HG02763 (cell line): ENCODE data around the gene NKX6-2.

Experiments
- ATAC-seq: cut with Tn5 transposase; IDR thresholded peaks from one replicate; pipeline ENCODE4 v1.9.1; 2021; ENCODE audit warnings: mild to moderate bottlenecking, moderate library complexity; ENCODE audit not compliant: unreplicated experiment

NKX6-2 gene

DNA sequence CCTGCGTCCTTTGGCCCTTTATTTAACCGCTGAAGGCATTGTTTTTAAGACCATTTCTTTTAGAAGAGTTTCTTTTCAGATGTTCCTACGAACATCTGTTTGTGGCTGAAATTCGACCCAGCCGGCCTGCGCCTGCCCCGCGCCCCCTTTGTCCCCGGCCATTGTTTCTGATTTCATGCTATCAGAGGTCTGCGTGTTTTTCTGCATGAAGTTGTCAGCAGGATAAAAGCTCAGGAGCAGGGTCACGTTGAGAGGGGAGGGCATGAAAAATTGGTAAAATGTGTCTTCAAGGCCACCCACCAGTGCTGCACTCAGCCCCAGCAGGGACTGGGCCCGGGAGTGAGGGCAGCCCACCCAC is 43.1 kb downstream of the NKX6-2 start:
- no peak for ATAC-seq

DNA sequence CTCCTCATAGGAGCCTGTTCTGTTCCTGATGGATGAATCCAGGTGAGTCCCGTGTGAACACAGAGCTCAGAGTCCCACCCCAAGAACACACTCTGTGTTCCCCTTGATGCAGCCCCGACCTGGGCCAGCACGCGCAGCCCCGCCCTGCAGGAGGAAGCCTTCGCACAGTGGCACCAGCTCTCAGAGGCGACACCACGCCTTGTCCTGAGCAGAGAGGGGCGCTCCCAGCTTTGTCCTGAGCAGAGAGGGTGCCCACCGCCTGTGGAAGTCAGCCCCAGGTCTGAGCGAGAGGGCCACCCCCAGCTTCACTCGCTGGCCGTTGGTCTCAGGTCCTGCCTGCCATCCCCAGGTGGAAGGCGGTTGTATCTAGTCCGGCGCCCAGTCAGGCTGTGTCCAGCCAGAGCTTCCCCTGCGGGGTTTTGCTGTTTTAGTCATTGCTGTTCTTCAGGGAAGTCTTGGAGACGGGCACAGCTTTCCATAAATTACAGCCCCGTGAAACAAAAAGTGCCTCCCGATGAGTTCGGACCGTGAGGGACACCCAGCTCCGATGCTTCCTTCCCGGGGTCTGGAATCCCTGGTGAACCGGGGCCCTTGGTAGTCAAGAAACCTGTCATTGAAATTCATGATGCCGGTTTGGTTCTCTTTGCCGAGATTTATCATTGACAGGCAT is 43.6 kb downstream of the NKX6-2 start:
- no peak for ATAC-seq

DNA sequence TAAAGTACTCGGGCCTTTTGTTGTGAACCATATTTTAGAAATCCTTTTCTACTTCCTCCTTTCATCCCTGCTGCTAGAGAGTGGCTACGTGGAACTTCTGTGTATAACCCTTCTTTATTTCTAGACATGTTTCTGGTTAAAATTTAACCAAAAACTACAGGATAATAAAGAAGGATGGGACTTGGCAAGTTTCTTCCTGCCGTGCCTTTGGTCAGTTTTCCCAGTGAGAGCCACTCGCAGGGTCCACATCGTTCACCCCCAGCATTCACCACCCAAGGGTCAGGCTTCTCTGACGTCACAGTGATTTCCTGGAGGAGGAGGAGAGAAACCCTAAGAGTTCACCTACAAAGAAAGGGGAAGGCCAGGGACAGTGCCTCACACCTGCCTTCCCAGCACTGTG is 45.4 kb downstream of the NKX6-2 start:
- ATAC-seq, result no peak

DNA sequence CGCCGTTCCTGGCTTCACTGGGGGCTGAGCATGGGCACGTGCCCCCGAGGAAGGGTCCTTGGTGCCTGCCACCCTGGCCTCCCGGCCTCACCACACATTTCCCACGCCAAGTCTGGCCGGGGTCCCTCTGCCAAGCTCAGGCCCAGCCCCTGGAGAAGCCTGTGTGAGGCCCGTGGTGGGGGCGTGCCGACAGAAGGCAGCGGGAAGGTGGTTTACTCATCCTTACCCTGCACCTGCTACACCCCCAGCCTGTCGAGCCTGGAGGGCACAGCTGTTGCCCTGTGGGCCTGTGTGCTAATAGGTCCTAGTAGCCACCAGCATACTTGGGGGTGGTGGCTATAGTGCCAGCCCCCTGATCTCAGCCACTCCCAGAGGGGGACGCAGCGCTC is 46.7 kb downstream of the NKX6-2 start:
- no peak for ATAC-seq

DNA sequence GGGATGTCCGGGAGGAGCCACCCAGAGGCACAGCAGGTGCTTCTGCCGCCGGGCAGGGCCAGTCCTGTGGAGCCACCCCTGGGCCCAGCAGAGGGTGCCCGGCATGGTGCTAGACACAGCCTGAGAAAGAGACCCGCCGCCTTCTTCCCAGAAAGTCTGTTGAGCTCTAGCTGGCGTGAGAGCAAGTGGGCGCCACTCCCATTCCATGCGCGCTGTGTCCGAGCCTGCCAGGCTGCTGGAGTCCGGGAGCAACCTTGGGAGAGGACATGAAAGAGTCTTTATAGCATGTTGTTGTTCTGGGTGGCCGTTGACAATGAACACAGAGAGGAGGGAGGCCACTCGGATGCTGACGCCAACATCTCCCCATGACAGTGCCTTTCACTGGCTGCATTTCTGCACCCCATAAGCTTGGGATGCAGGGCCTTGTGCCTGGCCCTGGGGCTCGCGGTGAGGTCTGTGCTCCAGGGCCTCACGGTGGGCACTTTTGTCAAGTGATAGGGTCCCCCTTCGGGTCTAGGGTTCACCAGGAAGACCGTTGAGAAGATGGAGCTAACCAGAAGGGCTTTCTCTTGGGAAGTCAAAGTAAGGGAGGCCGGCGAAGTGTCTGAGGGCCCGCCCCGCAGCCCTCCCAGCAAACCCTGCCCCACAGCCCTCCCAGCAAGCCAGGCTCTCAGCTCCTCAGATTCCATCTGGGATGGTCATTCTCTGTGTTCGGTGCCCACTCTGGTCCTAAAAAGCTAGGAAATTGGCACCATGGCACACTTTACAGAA is 47.3 kb downstream of the NKX6-2 start:
- ATAC-seq, result no peak

DNA sequence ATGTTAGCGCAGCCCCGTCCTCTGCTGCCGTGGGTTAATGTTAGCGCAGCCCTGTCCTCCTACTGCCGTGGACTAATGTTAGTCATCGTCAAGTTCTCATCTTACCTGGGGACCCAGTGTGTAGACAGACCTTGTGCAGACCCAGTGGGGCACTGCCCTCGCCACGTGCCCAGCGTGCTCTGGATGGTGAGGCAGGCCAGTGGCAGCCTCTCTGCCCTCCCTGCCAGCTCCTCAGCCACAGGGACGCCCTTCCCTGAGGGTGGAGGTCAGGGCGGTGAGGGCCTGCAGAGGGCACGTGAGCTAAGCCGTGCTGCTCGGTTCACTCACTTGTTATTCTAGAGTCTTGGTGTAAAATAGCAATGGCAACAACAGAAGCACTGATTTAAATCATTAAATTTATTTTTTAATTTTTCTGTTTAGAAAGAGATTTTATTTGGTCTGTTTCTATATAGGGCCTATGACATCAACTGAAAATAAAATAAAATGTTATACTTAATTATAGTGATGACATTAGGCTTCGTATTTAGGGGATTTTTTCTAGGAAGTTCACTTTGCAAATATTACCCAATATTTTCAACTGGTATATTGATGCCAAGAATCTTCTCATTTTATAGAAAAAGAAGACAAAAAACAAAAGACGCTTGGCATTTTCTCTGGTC is 48.4 kb downstream of the NKX6-2 start:
- ATAC-seq, result no peak

DNA sequence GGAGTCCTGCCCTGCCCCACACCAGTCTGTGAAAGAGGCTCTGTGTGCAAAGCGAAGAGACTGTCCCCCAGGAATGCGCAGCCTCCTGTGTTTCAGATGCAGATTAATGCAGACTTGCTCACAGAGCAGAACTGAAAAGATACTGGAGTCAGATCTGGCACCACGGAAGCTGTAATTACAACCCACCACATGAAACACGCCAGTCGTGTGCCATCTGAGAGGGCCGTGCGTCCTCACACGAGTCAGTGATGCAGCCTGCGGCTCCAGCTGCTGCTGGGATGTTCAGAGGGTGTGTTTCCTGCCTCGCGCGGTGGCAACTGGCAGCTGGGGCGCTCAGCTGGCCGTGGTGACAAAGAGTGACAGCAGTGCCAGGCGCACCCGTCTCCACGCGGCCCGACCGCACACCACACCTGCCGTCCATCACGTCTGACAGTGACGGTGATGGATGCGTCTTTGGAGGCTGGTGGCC is 50.0 kb downstream of the NKX6-2 start:
- no peak for ATAC-seq

DNA sequence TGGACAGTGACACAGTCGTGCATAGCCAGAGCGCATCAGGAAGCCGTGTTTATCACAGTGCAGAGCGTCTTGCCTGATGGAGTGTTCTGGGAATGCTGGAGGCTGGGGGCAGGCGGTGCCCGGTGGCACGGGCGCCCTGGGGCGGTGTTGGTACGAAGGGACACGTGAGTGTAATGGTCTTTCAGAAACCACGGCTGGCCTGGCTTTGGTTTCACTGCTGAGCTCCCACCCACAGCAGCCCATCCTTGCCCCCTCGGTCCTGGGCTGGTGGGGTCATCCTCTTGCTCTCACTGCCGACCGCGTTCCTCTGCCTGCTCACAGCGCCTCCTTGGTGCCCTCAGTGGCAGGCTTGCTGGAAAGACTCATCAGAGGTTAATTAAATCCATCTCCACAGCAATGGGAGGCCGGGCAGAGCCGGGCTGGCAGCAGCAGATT is 50.6 kb downstream of the NKX6-2 start:
- ATAC-seq, result no peak

DNA sequence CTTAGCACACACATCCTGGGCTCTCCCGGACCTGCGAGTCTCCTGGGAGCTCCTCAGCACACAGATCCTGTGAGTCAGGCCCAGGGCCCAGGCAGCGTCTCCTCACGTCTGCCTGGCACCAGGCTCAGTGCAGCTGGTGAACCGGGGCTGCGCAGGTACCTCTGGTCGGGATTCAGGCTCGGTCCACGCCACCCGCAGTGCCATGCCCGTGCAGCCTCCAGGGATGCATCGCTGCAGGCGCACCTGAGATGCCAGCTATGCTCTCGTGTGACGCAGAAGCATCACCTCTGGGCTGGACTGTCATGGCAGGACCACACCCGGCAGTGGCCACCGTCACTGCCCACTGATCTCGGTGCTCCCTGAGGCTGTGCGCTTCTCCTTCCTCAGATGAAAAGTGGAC is 52.0 kb downstream of the NKX6-2 start:
- ATAC-seq, result no peak
